Mucosa of gallbladder (tissue), 1 donor: ENCODE results near the gene VWC2L. TPM values are rescaled to one million over a fixed set of nuclear protein-coding genes. Genes with fewer than 3 reads are reported as not detected.

Source experiments
- DNase-seq: peaks from one replicate; pipeline ENCODE4 v3.0.0-alpha.2; 2020; ENCODE audit warnings: low spot score
- total RNA-seq: library from RNA; stranded (reverse); gene quantifications from one replicate; pipeline ENCODE4 v1.2.1, GENCODE V29; 2021
- donor health status: DM: no; HTN: no; CAD: no.

Gene VWC2L
- total RNA-seq, 1 donor from 2014 or later, result not detected

GRCh38 chr2:214536625-214537024 is 125.8 kb downstream of the VWC2L start:
- DNase-seq, result no peak

- DNase-seq, result no peak
Measured at GRCh38 chr2:214537929-214538328, 127.1 kb downstream of the VWC2L start.

- DNase-seq, result no peak
Measured at GRCh38 chr2:214542295-214542694, 131.4 kb downstream of the VWC2L start.

- DNase-seq, result no peak
Measured at GRCh38 chr2:214542866-214543265, 132.0 kb downstream of the VWC2L start.

- DNase-seq, result peak; percentile 10
Measured at GRCh38 chr2:214543386-214543955, 132.6 kb downstream of the VWC2L start.

GRCh38 chr2:214545898-214546542 is 135.2 kb downstream of the VWC2L start:
- DNase-seq, result no peak

- DNase-seq, result no peak
Measured at GRCh38 chr2:214547931-214548330, 137.1 kb downstream of the VWC2L start.

- no peak for DNase-seq
Measured at GRCh38 chr2:214549946-214550345, 139.1 kb downstream of the VWC2L start.

GRCh38 chr2:214550786-214551185 is 139.9 kb downstream of the VWC2L start:
- DNase-seq, result no peak

- DNase-seq, result no peak
Measured at GRCh38 chr2:214557884-214558283, 147.0 kb downstream of the VWC2L start.

GRCh38 chr2:214558341-214558740 is 147.5 kb downstream of the VWC2L start:
- no peak for DNase-seq

- DNase-seq, result no peak
Measured at GRCh38 chr2:214560176-214560575, 149.3 kb downstream of the VWC2L start.

GRCh38 chr2:214560618-214561190 is 149.8 kb downstream of the VWC2L start:
- no peak for DNase-seq

- no peak for DNase-seq
Measured at GRCh38 chr2:214565246-214565645, 154.4 kb downstream of the VWC2L start.

GRCh38 chr2:214566457-214566856 is 155.6 kb downstream of the VWC2L start:
- DNase-seq, result no peak

GRCh38 chr2:214569419-214570035 is 158.7 kb downstream of the VWC2L start:
- DNase-seq, result no peak

- DNase-seq, result no peak
Measured at GRCh38 chr2:214574084-214574781, 163.4 kb downstream of the VWC2L start.

GRCh38 chr2:214575030-214575429 is 164.2 kb downstream of the VWC2L start:
- no peak for DNase-seq

GRCh38 chr2:214575465-214575864 is 164.6 kb downstream of the VWC2L start:
- DNase-seq, result no peak

GRCh38 chr2:214577769-214578168 is 166.9 kb downstream of the VWC2L start:
- DNase-seq, result no peak

- no peak for DNase-seq
Measured at GRCh38 chr2:214578442-214578841, 167.6 kb downstream of the VWC2L start.

- DNase-seq, result no peak
Measured at GRCh38 chr2:214579035-214579434, 168.2 kb downstream of the VWC2L start.
